Tongue (tissue), 3 donors: Measurements from ENCODE around the gene FBXO38. TPM values are rescaled to one million over a fixed set of nuclear protein-coding genes. Genes with fewer than 3 reads are reported as not detected.

Source experiments
- DNase-seq: peaks from one replicate; pipeline ENCODE4 v3.0.0-alpha.2; 2015
- small RNA-seq: library from RNA; depleted of rRNA; stranded (forward); fragments of <200 nt; gene quantifications from one replicate; pipeline ENCODE3, GENCODE V24; 2014; ENCODE audit warnings: low replicate concordance
- total RNA-seq: library from RNA; depleted of rRNA; stranded (reverse); fragments of >200 nt; gene quantifications from one replicate; pipeline ENCODE4 v1.2.3, GENCODE V29; 2014

FBXO38 gene
- total RNA-seq, 1 donor from 2014 or later, result 52.2 TPM

DNA sequence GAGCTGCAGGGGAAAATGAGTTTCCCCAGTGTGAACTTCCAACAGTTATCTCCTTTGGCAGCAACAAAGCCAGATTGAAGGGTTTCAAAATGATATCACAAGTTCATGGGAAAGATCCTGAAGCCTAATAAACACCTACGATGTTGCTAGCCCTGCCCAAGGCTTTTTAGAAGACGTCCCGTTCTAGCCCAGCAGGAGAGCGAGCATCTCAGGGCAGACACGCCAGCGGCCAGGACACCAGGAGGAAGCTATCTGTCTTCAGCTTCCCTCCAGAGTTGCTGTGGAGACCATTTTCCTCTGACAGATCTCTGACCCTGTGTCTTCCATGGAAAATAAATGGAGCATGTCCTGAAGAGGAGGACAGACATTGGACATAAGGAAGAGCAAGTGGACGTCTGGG lies 98.4 kb downstream of the FBXO38 start:
- no peak for DNase-seq

DNA sequence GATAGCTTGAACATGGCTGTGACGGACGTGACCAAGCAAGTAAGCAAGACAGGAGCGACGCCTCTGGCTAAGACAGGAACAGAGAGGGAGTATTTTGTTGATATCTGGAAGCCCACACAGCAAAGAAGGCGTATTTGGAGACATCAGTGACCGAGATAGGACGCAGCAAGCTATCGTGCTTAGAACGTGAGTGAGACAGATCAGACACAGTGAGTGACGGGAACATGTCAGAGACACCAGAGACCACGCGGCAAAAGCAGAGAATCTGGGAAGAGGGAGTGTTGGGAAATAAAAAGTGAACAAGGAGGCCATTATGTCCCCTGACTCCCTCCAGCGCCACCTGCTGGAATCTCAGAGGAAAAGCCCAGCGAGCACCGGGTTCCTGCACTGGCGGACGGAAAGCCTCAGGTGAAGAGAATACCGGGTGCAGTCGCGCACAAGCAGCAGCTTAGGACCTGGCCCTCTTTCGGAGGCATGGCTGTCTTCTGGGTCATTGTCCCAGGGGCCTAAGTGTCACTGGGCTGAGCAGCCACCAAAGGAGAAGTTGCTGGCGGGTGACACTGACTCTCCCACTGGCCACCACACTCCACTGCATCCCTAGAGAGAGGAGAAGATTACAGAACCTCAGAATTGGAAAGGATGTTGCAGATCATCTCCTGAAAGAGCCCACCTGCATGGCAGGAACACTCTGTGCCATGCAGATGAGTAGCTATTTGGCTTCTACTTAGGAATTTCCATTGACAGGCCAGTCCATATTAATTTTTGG lies 99.1 kb downstream of the FBXO38 start:
- DNase-seq, result peak; percentile 34

DNA sequence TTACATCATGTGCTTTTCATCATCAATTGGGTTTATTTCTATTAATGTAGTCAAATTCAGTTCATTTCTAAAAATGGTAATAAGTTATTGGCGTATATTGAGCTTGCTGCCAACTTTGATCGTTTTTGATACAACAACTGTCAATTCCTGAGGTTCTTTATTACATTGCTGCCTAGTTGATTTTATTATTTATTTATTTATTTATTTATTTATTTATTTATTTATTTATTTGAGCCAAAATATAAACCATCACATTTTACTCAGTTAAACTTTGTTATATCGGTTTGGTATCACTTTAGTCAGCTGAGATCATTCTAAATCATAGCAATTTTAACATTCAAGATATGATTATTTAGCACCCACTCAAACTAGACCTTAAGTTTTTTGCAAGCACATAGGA lies 100.0 kb downstream of the FBXO38 start:
- DNase-seq, result no peak

DNA sequence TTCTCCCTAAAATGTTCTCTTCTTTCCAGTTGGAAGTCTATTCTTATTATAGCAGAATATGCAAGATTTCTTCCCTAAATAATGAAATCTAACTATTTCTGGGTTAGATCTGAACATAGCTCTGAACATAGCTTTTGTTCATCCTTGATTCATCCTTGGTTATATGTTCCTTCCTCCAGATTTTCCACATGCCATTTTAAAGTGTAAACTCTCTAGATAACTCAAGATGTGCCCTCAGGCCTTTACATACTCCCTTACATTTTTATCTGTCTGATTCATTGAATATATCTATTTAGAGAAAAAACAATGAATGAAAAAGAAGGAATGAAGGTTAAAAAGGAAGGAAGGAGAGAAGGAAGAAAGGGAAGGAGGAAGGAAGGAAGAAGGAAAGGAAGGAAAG lies 100.9 kb downstream of the FBXO38 start:
- DNase-seq, result no peak

DNA sequence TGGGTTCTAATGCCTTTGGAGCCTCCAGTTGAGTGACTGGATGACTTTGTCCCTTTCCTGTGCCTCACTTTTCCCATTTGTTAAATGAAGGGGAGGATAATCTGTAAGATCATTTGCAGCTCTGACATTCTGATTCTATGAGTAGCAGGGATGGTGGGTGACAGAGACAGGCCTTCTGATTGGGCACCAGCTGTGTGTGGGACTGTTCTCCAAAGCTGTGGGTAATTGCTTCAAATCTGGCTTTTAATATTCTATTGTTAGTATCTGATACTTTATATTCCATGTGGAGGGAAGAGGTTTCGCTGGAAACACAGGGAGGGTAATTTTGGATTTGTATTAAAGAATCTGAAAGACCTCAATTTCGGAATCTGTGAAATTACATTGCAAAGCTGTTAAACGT lies 102.7 kb downstream of the FBXO38 start:
- DNase-seq, result no peak

DNA sequence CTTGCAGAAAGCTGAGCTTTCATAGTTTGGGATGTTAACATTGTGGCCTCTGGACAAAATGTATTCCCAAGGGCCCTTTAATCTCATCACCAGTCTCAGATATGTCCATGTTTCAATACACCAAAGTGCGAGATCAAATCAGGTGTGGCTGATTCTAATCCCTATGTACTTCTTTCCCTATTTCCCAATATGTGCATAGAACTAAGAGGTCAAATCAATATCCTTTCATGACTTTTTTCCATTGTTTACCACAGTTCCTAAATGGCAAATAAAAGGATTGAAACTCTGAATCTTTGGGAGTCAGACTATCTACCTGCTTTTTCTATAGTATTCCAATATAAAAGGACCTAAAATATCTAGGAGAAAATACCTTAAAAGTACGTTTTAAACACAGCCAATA lies 105.0 kb downstream of the FBXO38 start:
- no peak for DNase-seq

DNA sequence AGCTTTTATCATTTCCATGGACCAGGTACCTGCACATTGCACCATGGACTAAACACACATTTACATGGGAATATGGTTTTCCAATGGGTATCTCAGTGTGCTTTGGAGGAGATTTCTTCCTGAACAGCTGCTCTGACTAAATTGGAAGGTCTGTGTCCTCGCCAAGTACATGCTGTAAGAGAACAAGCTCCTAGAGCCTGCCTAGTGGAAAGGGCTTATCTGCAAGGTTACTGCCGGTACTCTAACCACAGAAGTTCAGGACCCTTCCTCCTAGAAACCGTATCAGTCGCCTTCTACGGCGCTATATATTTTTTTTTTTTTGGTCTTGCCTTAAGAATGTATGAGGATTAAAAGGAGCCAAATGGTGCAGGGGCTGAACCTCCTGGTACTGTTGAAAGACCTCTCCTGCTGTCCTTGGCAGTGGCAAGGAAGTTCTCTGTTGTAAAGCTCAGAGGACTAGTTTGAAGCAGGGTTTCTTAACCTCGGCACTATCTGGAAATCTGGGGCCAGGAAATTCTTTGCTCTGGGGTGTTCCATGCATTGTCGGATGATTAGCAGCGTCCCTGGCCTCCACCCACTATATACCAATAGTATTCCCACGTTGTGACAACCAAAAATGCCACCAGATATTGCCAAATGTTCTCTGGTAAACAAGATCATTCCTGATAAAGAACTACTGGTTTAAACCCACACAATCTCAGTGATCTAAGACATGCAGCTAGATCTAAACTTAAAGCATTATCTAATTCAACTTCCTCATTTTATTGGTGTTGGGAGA lies 107.4 kb downstream of the FBXO38 start:
- DNase-seq, result peak; percentile 17

DNA sequence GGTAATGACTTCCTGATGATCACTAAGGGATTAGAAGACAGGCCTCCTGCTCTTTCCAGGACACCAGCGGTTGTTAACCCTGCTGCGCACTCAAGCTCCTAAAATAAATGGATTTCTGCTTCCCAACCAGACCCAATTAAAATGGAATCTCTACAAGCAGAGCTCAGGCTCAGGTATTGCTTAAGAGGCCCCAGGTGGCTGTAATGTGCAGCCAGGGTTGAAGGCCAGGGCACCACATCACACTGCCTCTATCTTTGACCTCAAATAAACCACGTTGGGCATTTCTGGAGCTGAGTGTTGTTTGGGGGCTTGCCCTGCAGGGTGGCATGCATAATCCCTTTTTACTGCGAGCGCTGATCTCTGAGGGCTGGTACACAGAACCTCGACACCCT lies 108.0 kb downstream of the FBXO38 start:
- no peak for DNase-seq

DNA sequence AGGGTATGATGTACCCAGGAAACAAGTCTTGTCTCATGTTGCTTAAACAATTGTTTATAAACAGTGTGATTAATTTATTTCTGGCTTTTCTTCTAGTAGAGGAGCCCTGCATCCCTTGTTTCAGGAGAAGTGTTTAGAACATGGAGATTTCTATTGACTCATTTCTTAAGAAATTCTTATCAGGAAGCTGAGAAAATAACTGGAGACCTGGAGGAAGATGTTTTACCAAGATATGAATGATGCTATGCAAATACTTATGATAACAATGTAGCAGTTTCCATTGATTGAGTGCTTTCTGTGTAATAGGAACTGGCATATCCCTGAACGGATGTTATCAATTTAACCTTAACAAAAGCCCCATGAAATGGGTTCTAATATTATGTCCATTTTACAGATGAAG lies 108.6 kb downstream of the FBXO38 start:
- no peak for DNase-seq

Small RNA genes within 50 kb of the gene (small RNA-seq; reads per million reads assigned to genes)
- gene RF00017, result not detected

Other genes with a start within 250 kb of the FBXO38 start
- not detected for gene SPINK14, start 215.4 kb upstream of the FBXO38 start, total RNA-seq
- gene SPINK6, start 180.9 kb upstream of the FBXO38 start, total RNA-seq, result not detected
- gene MARCOL, start 145.4 kb upstream of the FBXO38 start, total RNA-seq, result not detected
- gene SPINK13, start 115.2 kb upstream of the FBXO38 start, total RNA-seq, result not detected
- not detected for gene SPINK7, start 71.5 kb upstream of the FBXO38 start, total RNA-seq
- not detected for gene SPINK9, start 48.4 kb upstream of the FBXO38 start, total RNA-seq